ENCODE results near the gene MAP3K14.

DNA sequence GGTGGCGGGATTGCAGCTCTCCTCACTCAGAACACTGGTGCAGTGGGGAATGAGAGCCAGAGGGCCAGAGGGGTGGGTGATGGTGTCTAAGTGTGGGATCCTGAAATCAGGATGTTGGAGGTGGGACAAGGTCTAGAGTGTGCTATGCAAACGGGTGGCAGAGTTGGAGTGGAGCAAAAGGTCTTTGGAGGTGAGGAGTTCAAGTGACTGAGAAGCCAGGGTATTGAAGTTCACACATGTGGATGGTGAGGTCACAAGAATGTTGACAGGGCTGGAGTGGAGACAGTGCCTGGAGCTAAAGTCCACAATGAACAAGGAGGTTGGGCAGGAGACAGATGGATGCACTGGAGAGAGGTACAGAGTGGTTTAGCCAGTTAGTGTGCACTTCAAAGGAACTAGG lies 38.3 kb upstream of the MAP3K14 start:
- TF ChIP-seq, protein P1, sequence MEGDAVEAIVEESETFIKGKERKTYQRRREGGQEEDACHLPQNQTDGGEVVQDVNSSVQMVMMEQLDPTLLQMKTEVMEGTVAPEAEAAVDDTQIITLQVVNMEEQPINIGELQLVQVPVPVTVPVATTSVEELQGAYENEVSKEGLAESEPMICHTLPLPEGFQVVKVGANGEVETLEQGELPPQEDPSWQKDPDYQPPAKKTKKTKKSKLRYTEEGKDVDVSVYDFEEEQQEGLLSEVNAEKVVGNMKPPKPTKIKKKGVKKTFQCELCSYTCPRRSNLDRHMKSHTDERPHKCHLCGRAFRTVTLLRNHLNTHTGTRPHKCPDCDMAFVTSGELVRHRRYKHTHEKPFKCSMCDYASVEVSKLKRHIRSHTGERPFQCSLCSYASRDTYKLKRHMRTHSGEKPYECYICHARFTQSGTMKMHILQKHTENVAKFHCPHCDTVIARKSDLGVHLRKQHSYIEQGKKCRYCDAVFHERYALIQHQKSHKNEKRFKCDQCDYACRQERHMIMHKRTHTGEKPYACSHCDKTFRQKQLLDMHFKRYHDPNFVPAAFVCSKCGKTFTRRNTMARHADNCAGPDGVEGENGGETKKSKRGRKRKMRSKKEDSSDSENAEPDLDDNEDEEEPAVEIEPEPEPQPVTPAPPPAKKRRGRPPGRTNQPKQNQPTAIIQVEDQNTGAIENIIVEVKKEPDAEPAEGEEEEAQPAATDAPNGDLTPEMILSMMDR (IDR thresholded peaks at IDR 0.05), result no peak
- TF ChIP-seq POLR2A (IDR thresholded peaks at IDR 0.05), result no peak

All from Peyer's patch (tissue), 4 donors.